GM18505 (cell line): ENCODE data around the gene POU3F3.

Experiments
- ATAC-seq: cut with Tn5 transposase; IDR thresholded peaks from one replicate; pipeline ENCODE4 v1.9.1; 2021; ENCODE audit not compliant: unreplicated experiment
- POLR2A ChIP-seq: IDR thresholded peaks from 4 replicates; pipeline ENCODE4 v1.6.1; 2011; ENCODE audit warnings: borderline replicate concordance; ENCODE audit not compliant: insufficient read depth, insufficient read length; ENCODE audit errors: extremely low read depth

Gene POU3F3

GRCh38 chr2:104885119-104885782 is 31.3 kb downstream of the POU3F3 start:
- no peak for ATAC-seq
- TF ChIP-seq POLR2A = no peak

- TF ChIP-seq POLR2A = no peak
- no peak for ATAC-seq
Measured at GRCh38 chr2:104887676-104888075, 33.8 kb downstream of the POU3F3 start.

DNA sequence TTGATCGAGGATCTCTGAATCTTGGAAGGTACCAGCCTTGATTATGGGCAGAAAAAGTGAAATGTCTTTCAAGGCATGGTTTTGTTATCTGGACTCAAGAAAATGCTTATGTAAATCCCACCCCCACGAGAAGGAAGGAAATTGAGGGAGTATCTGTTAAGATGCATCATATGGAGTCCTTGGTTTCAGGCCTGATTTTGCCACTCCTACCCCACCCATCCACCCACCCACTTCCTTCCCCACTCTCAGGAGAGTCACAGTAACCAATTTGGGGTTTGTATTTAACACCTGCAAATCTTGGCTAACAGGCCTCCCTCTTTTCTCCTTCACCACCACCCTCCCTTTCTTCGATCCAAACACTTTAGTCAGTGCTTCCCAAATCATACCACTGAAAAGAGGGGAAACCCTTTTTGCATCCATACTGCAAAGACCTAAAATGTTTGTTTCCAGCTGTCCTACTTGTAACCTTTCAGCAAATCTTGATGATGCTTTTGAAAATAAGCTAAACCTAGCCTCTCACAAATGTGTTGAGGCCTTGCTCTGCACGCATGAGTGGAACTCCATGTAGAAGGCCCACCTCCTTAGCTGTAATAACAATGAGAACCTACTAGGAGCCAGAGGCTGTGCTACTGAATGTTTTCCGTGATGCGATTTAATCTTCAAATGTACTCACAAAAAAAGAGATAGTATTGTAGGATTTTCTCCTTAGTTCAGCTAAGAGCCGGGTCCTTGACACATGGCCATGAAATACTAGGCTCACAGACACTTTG is 34.8 kb downstream of the POU3F3 start:
- no peak for TF ChIP-seq POLR2A
- no peak for ATAC-seq

- peak; percentile 48 for ATAC-seq
- TF ChIP-seq POLR2A = no peak
Measured at GRCh38 chr2:104889291-104889959, 35.5 kb downstream of the POU3F3 start.

GRCh38 chr2:104889960-104890684 is 36.2 kb downstream of the POU3F3 start:
- ATAC-seq = no peak

DNA sequence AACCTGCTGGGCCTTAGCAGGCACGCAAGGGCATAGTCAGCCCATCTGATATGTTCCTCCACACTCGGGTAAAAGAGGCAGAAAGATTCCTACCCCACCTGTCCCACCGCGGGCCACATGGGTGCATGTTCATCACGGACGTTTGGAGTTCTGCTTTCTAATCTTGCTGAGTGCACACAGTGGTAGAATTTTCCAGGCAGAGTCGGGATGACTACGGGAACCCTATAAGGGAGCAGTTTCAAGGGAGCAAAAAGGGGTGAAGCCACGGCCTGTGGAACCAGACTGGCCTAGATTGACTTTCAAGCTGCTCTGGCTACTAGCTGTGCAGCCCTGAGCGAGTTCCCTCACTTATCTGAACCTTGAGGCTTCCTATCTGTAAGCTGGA is 36.8 kb downstream of the POU3F3 start:
- no peak for TF ChIP-seq POLR2A

More at GRCh38 chr2:104889960-104890684, 36.2 kb downstream of the POU3F3 start:
- no peak for TF ChIP-seq POLR2A

GRCh38 chr2:104891145-104891544 is 37.2 kb downstream of the POU3F3 start:
- TF ChIP-seq POLR2A = no peak
- no peak for ATAC-seq

More for the DNA sequence above, 36.8 kb downstream of the POU3F3 start:
- ATAC-seq = no peak

DNA sequence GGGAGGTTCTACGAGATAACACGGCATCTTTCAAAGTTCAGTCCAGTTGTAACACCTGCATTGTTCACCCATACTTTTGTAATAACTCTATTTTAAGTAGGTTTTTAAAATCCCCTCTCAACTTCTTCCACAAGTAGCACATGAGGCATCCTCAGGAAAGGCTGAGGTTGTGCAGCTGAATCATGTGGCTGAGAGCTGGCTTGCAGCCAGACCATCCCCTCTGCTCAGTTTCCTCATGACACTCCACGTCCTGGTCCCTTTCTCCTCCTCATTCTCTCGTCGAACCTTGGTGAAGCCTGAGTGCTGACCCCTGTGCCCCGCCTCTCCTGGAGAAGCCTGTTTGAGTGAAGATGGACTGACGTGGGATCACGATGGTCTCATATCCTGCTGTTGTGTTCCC is 42.5 kb downstream of the POU3F3 start:
- ATAC-seq = no peak
- TF ChIP-seq POLR2A = no peak

- no peak for TF ChIP-seq POLR2A
- no peak for ATAC-seq
Measured at GRCh38 chr2:104897515-104898184, 43.7 kb downstream of the POU3F3 start.

GRCh38 chr2:104900608-104901007 is 46.7 kb downstream of the POU3F3 start:
- no peak for ATAC-seq

DNA sequence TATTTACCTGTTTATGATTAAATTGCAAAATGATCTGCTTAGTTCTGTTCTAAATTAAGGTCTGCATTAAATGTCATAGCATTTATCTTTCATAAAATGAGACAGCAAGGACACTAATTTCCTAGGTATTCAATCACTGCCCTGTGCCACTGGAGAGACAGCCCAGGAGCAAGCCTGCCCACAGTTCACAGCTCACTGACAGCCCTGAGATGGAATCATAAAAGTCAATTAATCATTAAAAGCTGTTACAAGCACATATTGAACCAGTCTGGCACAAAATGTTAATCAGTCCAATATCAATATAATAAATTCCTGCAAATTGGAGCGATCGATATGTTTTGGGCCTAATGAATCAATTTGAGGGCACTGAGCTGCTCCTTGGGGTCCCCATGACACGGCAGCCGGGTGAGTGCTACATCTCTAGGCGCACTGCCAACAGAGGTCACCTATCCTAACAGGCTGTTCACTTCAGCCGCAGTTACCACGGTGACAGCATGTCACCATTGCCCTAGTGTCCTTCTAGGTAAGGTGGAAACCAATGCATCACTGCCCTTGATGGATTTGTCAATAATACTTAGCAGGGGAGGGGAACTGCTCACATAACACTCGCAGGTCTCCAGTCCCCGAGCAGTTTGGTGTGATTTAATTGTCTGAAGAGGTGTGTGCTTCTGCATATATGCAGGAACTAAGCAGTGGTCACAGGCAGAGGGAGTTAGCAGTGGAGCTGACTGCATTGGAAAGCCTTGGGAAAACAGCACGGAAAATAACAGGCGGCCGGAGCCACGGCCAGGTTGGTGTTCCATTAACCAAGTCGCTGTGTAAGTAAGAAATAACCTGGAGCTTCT is 47.3 kb downstream of the POU3F3 start:
- no peak for TF ChIP-seq POLR2A
- ATAC-seq = no peak

More at GRCh38 chr2:104900608-104901007, 46.7 kb downstream of the POU3F3 start:
- no peak for TF ChIP-seq POLR2A

- ATAC-seq = no peak
- no peak for TF ChIP-seq POLR2A
Measured at GRCh38 chr2:104902317-104902716, 48.4 kb downstream of the POU3F3 start.
